ENCODE data around the gene IDI1.

DNA sequence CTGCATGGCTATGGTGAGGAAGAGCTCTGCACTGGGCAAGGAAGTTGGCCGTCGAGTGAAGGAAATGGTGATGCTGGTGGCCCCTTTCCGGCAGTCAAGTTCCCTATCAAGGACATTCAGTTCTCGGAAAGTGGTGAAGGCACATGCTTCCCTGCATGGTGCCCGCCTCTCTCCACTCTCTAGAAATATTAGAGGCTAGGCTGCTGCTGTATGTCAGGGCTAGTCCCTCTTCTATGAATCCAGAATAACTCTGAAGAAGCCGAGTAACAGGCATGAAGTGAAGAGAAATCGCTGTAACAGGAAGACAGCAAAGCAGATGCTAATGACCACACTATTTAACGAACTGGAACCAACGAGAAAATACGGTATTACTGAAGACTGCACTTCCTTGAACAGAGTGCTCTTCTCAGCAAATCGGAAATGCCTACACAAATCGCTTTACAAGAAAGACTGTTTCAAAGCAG is 5.4 kb downstream of the IDI1 start:
- no peak for TF ChIP-seq CREB1 (CRISPR knock-in tag; IDR thresholded peaks at IDR 0.05)
- TF ChIP-seq CTCF (IDR thresholded peaks at IDR 0.05): no peak
- no peak for TF ChIP-seq CREM (CRISPR knock-in tag; IDR thresholded peaks at IDR 0.05)
- TF ChIP-seq PREB (CRISPR knock-in tag; IDR thresholded peaks at IDR 0.05; ENCODE audit: borderline replicate concordance): no peak
- no peak for TF ChIP-seq MAX (CRISPR knock-in tag; IDR thresholded peaks at IDR 0.05)
- TF ChIP-seq E2F1 (CRISPR knock-in tag; IDR thresholded peaks at IDR 0.05): no peak
- TF ChIP-seq NR3C1 (CRISPR knock-in tag; conservative IDR thresholded peaks at IDR 0.05; ENCODE audit: low read depth): no peak
